HG03159 (cell line): Measurements from ENCODE around the gene TMOD1.
"Not testable (repeated sequence)": the region's sequence is repeated elsewhere in the genome, so short reads cannot be mapped to it uniquely, and the experiment has no call there.

Experiments used
- ATAC-seq: cut with Tn5 transposase; IDR thresholded peaks from one replicate; pipeline ENCODE4 v1.9.1; 2021; ENCODE audit warnings: mild to moderate bottlenecking, moderate library complexity; ENCODE audit not compliant: unreplicated experiment

Gene TMOD1

GRCh38 chr9:97501177-97501971 lies at the start of gene TMOD1:
TMOD1 (plus strand) TSS chr9:97501666; CDS start chr9:97524189, 22,523 bp downstream.
- peak; percentile 53 for ATAC-seq

- not testable (repeated sequence) for ATAC-seq
Measured at GRCh38 chr9:97453573-97453972, 47.9 kb upstream of the TMOD1 start.

GRCh38 chr9:97456841-97457240 lies 44.6 kb upstream of the TMOD1 start:
- ATAC-seq, result not testable (repeated sequence)

- ATAC-seq, result no peak
Measured at GRCh38 chr9:97459326-97459725, 42.1 kb upstream of the TMOD1 start.

GRCh38 chr9:97462159-97462558 lies 39.3 kb upstream of the TMOD1 start:
- no peak for ATAC-seq

- ATAC-seq, result no peak
Measured at GRCh38 chr9:97462914-97463313, 38.6 kb upstream of the TMOD1 start.

GRCh38 chr9:97468658-97469448 lies 32.6 kb upstream of the TMOD1 start:
- peak; percentile 75 for ATAC-seq

GRCh38 chr9:97470076-97470475 lies 31.4 kb upstream of the TMOD1 start:
- no peak for ATAC-seq

- no peak for ATAC-seq
Measured at GRCh38 chr9:97473717-97474116, 27.7 kb upstream of the TMOD1 start.

- ATAC-seq, result no peak
Measured at GRCh38 chr9:97474372-97474925, 27.0 kb upstream of the TMOD1 start.

GRCh38 chr9:97475059-97475458 lies 26.4 kb upstream of the TMOD1 start:
- ATAC-seq, result no peak

- ATAC-seq, result no peak
Measured at GRCh38 chr9:97478301-97478981, 23.0 kb upstream of the TMOD1 start.

- ATAC-seq, result no peak
Measured at GRCh38 chr9:97479496-97480159, 21.8 kb upstream of the TMOD1 start.

- ATAC-seq, result no peak
Measured at GRCh38 chr9:97480174-97480573, 21.3 kb upstream of the TMOD1 start.

GRCh38 chr9:97480749-97481148 lies 20.7 kb upstream of the TMOD1 start:
- no peak for ATAC-seq

GRCh38 chr9:97484134-97484533 lies 17.3 kb upstream of the TMOD1 start:
- ATAC-seq, result no peak

GRCh38 chr9:97487107-97487506 lies 14.4 kb upstream of the TMOD1 start:
- ATAC-seq, result no peak

GRCh38 chr9:97487861-97488260 lies 13.6 kb upstream of the TMOD1 start:
- ATAC-seq, result no peak

- no peak for ATAC-seq
Measured at GRCh38 chr9:97491216-97491999, 10.1 kb upstream of the TMOD1 start.
